Activated gamma-delta T cell treated with anti-CD3 and anti-CD28 coated beads, Interleukin-2, amount 50 U/mL, for 16 hours (primary cell): ENCODE measurements around the gene NECAP2.
"Not testable (repeated sequence)": the region's sequence is repeated elsewhere in the genome, so short reads cannot be mapped to it uniquely, and the experiment has no call there.

Experiments
- DNase-seq: peaks from one replicate; pipeline ENCODE4 v3.0.0-alpha.2; 2020; ENCODE audit warnings: low read depth

Gene NECAP2

GRCh38 chr1:16430606-16431005 lies 9.9 kb upstream of the NECAP2 start:
- DNase-seq, result no peak

- no peak for DNase-seq
Observed at GRCh38 chr1:16433030-16433429, 7.5 kb upstream of the NECAP2 start.

GRCh38 chr1:16434007-16434406 lies 6.5 kb upstream of the NECAP2 start:
- DNase-seq, result no peak

GRCh38 chr1:16434501-16434900 lies 6.0 kb upstream of the NECAP2 start:
- DNase-seq, result no peak

- DNase-seq, result no peak
Observed at GRCh38 chr1:16436946-16437474, 3.5 kb upstream of the NECAP2 start, which contains the start of gene SPATA21. SPATA21 (minus strand) TSS chr1:16437424; CDS start chr1:16431371, 6,053 bp downstream.

- no peak for DNase-seq
Observed at GRCh38 chr1:16438516-16438915, 2.0 kb upstream of the NECAP2 start.

GRCh38 chr1:16438924-16439323 lies 1.6 kb upstream of the NECAP2 start:
- no peak for DNase-seq

- DNase-seq, result peak; percentile 2
Observed at GRCh38 chr1:16440131-16440469, 424 bp upstream of the NECAP2 start.

- DNase-seq, result no peak
Observed at GRCh38 chr1:16441282-16441665, 750 bp downstream of the NECAP2 start.

- no peak for DNase-seq
Observed at GRCh38 chr1:16442265-16442664, 1.7 kb downstream of the NECAP2 start.

GRCh38 chr1:16442941-16443340 lies 2.4 kb downstream of the NECAP2 start:
- no peak for DNase-seq

GRCh38 chr1:16443975-16444770 lies 3.6 kb downstream of the NECAP2 start:
- DNase-seq, result no peak

- DNase-seq, result no peak
Observed at GRCh38 chr1:16445052-16445451, 4.5 kb downstream of the NECAP2 start.

GRCh38 chr1:16446116-16446515 lies 5.6 kb downstream of the NECAP2 start:
- DNase-seq, result no peak

- no peak for DNase-seq
Observed at GRCh38 chr1:16447641-16448040, 7.1 kb downstream of the NECAP2 start.

- DNase-seq, result no peak
Observed at GRCh38 chr1:16449065-16449464, 8.5 kb downstream of the NECAP2 start.

GRCh38 chr1:16449666-16450065 lies 9.1 kb downstream of the NECAP2 start:
- DNase-seq, result no peak

- DNase-seq, result no peak
Observed at GRCh38 chr1:16450863-16451481, 10.4 kb downstream of the NECAP2 start.

- no peak for DNase-seq
Observed at GRCh38 chr1:16451841-16452528, 11.5 kb downstream of the NECAP2 start.

- DNase-seq, result not testable (repeated sequence)
Observed at GRCh38 chr1:16454909-16455308, 14.4 kb downstream of the NECAP2 start.

GRCh38 chr1:16456151-16456550 lies 15.6 kb downstream of the NECAP2 start:
- DNase-seq, result not testable (repeated sequence)

GRCh38 chr1:16458831-16459230 lies 18.3 kb downstream of the NECAP2 start:
- no peak for DNase-seq
